MM.1S (cell line): Measurements from ENCODE around the gene PANX3.

Source experiments
- DNase-seq: peaks from one replicate; pipeline ENCODE4 v3.0.0-alpha.2; 2015
- H2AFZ ChIP-seq: fragments of 300-600 bp; sonication (generic); 2 replicates; pipeline ENCODE4 v1.6.0; 2016; ENCODE audit warnings: antibody characterized with exemption, low read length
- H3F3A ChIP-seq: fragments of 300-600 bp; sonication (generic); 2 replicates; pipeline ENCODE4 v1.6.1; 2016; ENCODE audit warnings: mild to moderate bottlenecking, antibody characterized with exemption, low read length, moderate library complexity, mixed read lengths; ENCODE audit not compliant: insufficient read depth
- H3K27ac ChIP-seq: fragments of 300-600 bp; sonication (generic); 2 replicates; pipeline ENCODE4 v1.5.1; 2016; ENCODE audit warnings: mild to moderate bottlenecking, low read length
- H3K27me3 ChIP-seq: fragments of 300-600 bp; sonication (generic); replicated peaks from 2 replicates; pipeline ENCODE4 v1.6.0; 2016; ENCODE audit warnings: low read length; ENCODE audit not compliant: insufficient read depth
- H3K36me3 ChIP-seq: fragments of 300-600 bp; sonication (generic); replicated peaks from 2 replicates; pipeline ENCODE4 v1.6.1; 2016; ENCODE audit warnings: mild to moderate bottlenecking, low read length, mixed read lengths; ENCODE audit not compliant: insufficient read depth
- H3K4me1 ChIP-seq: fragments of 300-600 bp; sonication (generic); 2 replicates; pipeline ENCODE4 v1.6.1; 2016; ENCODE audit warnings: low read length, mixed read lengths
- H3K4me2 ChIP-seq: fragments of 300-600 bp; sonication (generic); 2 replicates; pipeline ENCODE4 v1.6.0; 2016; ENCODE audit warnings: low read depth, low read length
- H3K4me3 ChIP-seq: fragments of 300-600 bp; sonication (generic); 2 replicates; pipeline ENCODE4 v1.5.1; 2016; ENCODE audit warnings: low read length, mixed read lengths
- H3K79me2 ChIP-seq: fragments of 300-600 bp; sonication (generic); 2 replicates; pipeline ENCODE4 v1.6.1; 2016; ENCODE audit warnings: mixed run types, low read length, mixed read lengths
- H3K9ac ChIP-seq: fragments of 300-600 bp; sonication (generic); 2 replicates; pipeline ENCODE4 v1.6.1; 2016; ENCODE audit warnings: low read length, mixed read lengths
- H3K9me2 ChIP-seq: fragments of 300-600 bp; sonication (generic); replicated peaks from 2 replicates; pipeline ENCODE4 v1.6.1; 2016; ENCODE audit warnings: mild to moderate bottlenecking, low read length, mixed read lengths; ENCODE audit not compliant: insufficient read depth
- H3K9me3 ChIP-seq: fragments of 300-600 bp; sonication (generic); replicated peaks from 2 replicates; pipeline ENCODE4 v1.6.1; 2016; ENCODE audit warnings: mild to moderate bottlenecking, low read length, mixed read lengths; ENCODE audit not compliant: insufficient read depth
- H4K20me1 ChIP-seq: fragments of 300-600 bp; sonication (generic); 2 replicates; pipeline ENCODE4 v1.6.1; 2016; ENCODE audit warnings: mild to moderate bottlenecking, low read length, moderate library complexity, mixed read lengths; ENCODE audit not compliant: insufficient read depth
- EZH2 ChIP-seq: fragments of 300-600 bp; sonication (generic); optimal IDR thresholded peaks from 2 replicates; pipeline ENCODE3; 2017; ENCODE audit warnings: low read depth, mild to moderate bottlenecking, antibody characterized with exemption, low read length, mixed read lengths
- EZH2phosphoT487 ChIP-seq: fragments of 300-600 bp; sonication (generic); IDR thresholded peaks from 2 replicates; pipeline ENCODE4 v1.6.1; 2018; ENCODE audit warnings: antibody characterized with exemption, low read length
- TF ChIP-seq, protein P1 (sequence below): fragments of 300-600 bp; sonication (generic); IDR thresholded peaks from 2 replicates; pipeline ENCODE4 v1.5.1; 2016; ENCODE audit warnings: antibody characterized with exemption, low read length, mixed read lengths

The PANX3 gene

DNA sequence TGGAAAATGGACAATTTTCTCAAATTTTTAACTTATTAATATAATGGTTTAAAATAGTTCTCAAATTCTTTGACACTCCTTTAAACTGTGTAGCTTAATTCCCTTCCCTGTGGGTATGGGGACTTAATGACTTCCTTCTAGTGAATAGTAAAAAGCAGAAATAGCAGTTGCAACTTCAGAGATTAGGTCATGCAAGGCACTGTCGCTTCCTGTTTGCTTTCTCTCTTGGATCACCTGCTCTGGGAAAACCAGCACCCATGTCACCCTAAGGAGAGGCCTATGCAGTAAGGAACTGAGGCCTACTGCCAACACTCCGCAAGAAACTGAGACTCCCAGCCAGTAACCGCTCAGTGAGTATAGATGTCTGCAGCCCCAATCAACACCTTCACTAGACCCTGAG is 5.5 kb upstream of the PANX3 start:
- H3K4me1 ChIP-seq: no peaks in the 10 kb centered on the region
- no peaks in the 10 kb centered on the region for H3K9me2 ChIP-seq
- no peak for DNase-seq
- no peak overlapping the region for H3K9ac ChIP-seq
- H2AFZ ChIP-seq: no peak overlapping the region
- H3K36me3 ChIP-seq: no peaks in the 10 kb centered on the region
- H3K79me2 ChIP-seq: no peaks in the 10 kb centered on the region
- no peaks in the 10 kb centered on the region for H3F3A ChIP-seq
- TF ChIP-seq, protein P1, sequence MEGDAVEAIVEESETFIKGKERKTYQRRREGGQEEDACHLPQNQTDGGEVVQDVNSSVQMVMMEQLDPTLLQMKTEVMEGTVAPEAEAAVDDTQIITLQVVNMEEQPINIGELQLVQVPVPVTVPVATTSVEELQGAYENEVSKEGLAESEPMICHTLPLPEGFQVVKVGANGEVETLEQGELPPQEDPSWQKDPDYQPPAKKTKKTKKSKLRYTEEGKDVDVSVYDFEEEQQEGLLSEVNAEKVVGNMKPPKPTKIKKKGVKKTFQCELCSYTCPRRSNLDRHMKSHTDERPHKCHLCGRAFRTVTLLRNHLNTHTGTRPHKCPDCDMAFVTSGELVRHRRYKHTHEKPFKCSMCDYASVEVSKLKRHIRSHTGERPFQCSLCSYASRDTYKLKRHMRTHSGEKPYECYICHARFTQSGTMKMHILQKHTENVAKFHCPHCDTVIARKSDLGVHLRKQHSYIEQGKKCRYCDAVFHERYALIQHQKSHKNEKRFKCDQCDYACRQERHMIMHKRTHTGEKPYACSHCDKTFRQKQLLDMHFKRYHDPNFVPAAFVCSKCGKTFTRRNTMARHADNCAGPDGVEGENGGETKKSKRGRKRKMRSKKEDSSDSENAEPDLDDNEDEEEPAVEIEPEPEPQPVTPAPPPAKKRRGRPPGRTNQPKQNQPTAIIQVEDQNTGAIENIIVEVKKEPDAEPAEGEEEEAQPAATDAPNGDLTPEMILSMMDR: no peak
- no peak for TF ChIP-seq EZH2
- no peak for TF ChIP-seq EZH2phosphoT487
- no peak overlapping the region for H3K4me3 ChIP-seq
- no peak overlapping the region for H3K27ac ChIP-seq
- no peaks in the 10 kb centered on the region for H4K20me1 ChIP-seq
- no peak overlapping the region for H3K4me2 ChIP-seq
- no peaks in the 10 kb centered on the region for H3K27me3 ChIP-seq
- no peaks in the 10 kb centered on the region for H3K9me3 ChIP-seq

DNA sequence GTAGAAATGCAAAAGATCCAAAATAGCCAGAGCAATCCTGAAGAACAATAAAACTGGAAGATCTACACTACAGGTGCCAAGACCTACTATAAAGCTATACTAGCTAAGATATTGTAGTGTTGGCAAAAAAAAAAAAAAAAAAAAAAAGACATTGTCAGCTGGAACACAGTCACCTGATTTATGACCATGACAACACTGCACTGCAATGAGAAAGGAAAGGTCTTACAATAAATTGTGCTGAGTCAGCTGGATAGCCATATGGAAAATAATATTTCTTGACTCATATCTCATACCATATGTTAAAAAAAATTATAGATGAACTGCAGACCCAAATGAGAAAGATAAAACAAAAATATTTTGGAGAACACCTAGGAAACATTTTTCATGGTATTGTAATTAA is 3.1 kb upstream of the PANX3 start:
- Histone ChIP-seq H3K36me3 (no peaks in the 10 kb centered on the region), H3K9me3 (no peaks in the 10 kb centered on the region), H2AFZ (no peak overlapping the region), H3F3A (no peaks in the 10 kb centered on the region), H3K4me3 (no peak overlapping the region), H4K20me1 (no peaks in the 10 kb centered on the region), H3K4me2 (no peak overlapping the region), H3K79me2 (no peaks in the 10 kb centered on the region), H3K27ac (no peak overlapping the region), H3K9me2 (no peaks in the 10 kb centered on the region), H3K9ac (no peak overlapping the region), H3K4me1 (no peaks in the 10 kb centered on the region), H3K27me3 (no peaks in the 10 kb centered on the region)
- DNase-seq: no peak
- TF ChIP-seq, protein P1: no peak
- no peak for TF ChIP-seq EZH2
- TF ChIP-seq EZH2phosphoT487: no peak

DNA sequence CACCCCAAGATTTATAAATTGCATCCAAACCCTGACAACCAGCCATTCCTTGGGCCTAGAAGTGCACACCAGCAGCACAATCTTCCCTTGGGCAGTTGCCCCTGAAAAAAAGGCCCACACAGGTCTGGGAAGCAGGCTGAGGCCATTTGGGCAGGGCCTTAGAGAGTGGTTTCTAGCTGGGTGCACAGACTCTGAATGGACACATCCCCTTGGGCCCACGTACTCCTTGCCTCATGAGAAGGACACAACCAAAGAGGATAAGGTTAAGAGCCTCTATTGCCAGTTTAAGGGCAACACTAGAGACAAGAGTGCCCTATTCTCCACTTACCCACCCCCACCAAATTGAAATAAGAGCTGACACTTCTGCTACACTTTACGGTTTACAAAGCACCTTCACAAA is 933 bp upstream of the PANX3 start:
- Histone ChIP-seq H4K20me1 (no peaks in the 10 kb centered on the region), H3K9me2 (no peaks in the 10 kb centered on the region), H3K4me1 (no peaks in the 10 kb centered on the region), H3K79me2 (no peaks in the 10 kb centered on the region), H3K4me3 (no peak overlapping the region), H3K9ac (no peak overlapping the region), H3F3A (no peaks in the 10 kb centered on the region), H3K9me3 (no peaks in the 10 kb centered on the region), H3K27me3 (no peaks in the 10 kb centered on the region), H3K27ac (no peak overlapping the region), H3K36me3 (no peaks in the 10 kb centered on the region), H2AFZ (no peak overlapping the region), H3K4me2 (no peak overlapping the region)
- TF ChIP-seq, protein P1: no peak
- TF ChIP-seq EZH2phosphoT487: no peak
- TF ChIP-seq EZH2: no peak
- DNase-seq: no peak
